Measurements from ENCODE around the gene LAMC2. TPM values are rescaled to one million over a fixed set of nuclear protein-coding genes. Genes with fewer than 3 reads are reported as not detected.

LAMC2 gene
- polyA plus RNA-seq, 3 donors = not detected

DNA sequence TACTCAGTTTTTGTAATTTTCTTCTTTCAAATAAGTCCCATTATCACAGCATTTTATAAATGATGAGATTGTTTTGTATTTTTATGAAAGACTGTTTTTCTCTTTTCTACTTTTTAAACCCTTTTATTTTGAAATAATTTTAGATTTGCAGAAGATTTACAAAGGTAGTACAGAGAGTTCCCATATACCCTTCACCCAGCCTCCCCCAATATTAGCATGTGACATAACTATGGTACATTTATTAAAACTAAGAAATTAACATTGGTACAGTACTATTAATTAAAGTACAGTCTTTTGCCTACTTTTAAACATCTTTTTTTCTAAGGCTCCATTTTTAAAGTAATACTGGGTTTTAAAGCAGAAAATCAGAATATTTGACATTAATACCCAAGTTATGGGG lies 35.6 kb upstream of the LAMC2 start:
- Histone ChIP-seq H3K9me3 (replicated peaks in 1 of 2; ENCODE audit: control insufficient read depth in 1 of 2, insufficient read depth in 1 of 2, low read length in 2 of 2) (no peaks in the 10 kb centered on the region), H3K4me3 (replicated peaks in 1 of 3; ENCODE audit: low read depth in 2 of 3, low read length in 3 of 3) (no peak overlapping the region), H3K4me2 (replicated peaks; ENCODE audit: extremely low read depth, low read length, poor library complexity, severe bottlenecking) (no peak overlapping the region), H3K4me1 (ENCODE audit: control insufficient read depth in 1 of 2, insufficient read depth in 2 of 2, low read length in 2 of 2) (no peaks in the 10 kb centered on the region), H4K20me1 (ENCODE audit: insufficient read depth, low read length) (no peaks in the 10 kb centered on the region), H3K27ac (ENCODE audit: low read depth in 1 of 2, low read length in 2 of 2) (no peak overlapping the region), H3K27me3 (ENCODE audit: control insufficient read depth in 2 of 2, insufficient read depth in 2 of 2, low read length in 2 of 2) (no peaks in the 10 kb centered on the region), H3K9ac (ENCODE audit: insufficient read depth, low read length, poor library complexity, severe bottlenecking) (no peak overlapping the region), H3K79me2 (ENCODE audit: insufficient read depth, low read length) (no peaks in the 10 kb centered on the region), H2AFZ (ENCODE audit: insufficient read depth, low read depth, low read length, poor library complexity, severe bottlenecking) (no peak overlapping the region), H3K36me3 (replicated peaks in 1 of 2; ENCODE audit: control insufficient read depth in 1 of 2, insufficient read depth in 2 of 2, low read length in 2 of 2) (no peaks in the 10 kb centered on the region)
- no peak for DNase-seq
- Mint-ChIP-seq H3K27me3 (ENCODE audit: low read depth in 3 of 3) (peaks cover 5 to 15% (median 6%) of the 10 kb centered on the region in 3 donors), H3K9me3 (peaks cover 0 to 1% (median 0%) of the 10 kb centered on the region in 7 donors), H3K36me3 (no peaks in the 10 kb centered on the region), H3K27ac (no peak overlapping the region), H3K4me3 (no peak overlapping the region), H3K4me1 (no peaks in the 10 kb centered on the region)
- intact Hi-C loops (cut with micrococcal nuclease) = no loop called here
- TF ChIP-seq, protein P1, sequence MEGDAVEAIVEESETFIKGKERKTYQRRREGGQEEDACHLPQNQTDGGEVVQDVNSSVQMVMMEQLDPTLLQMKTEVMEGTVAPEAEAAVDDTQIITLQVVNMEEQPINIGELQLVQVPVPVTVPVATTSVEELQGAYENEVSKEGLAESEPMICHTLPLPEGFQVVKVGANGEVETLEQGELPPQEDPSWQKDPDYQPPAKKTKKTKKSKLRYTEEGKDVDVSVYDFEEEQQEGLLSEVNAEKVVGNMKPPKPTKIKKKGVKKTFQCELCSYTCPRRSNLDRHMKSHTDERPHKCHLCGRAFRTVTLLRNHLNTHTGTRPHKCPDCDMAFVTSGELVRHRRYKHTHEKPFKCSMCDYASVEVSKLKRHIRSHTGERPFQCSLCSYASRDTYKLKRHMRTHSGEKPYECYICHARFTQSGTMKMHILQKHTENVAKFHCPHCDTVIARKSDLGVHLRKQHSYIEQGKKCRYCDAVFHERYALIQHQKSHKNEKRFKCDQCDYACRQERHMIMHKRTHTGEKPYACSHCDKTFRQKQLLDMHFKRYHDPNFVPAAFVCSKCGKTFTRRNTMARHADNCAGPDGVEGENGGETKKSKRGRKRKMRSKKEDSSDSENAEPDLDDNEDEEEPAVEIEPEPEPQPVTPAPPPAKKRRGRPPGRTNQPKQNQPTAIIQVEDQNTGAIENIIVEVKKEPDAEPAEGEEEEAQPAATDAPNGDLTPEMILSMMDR (IDR thresholded peaks at IDR 0.05) = no peak

DNA sequence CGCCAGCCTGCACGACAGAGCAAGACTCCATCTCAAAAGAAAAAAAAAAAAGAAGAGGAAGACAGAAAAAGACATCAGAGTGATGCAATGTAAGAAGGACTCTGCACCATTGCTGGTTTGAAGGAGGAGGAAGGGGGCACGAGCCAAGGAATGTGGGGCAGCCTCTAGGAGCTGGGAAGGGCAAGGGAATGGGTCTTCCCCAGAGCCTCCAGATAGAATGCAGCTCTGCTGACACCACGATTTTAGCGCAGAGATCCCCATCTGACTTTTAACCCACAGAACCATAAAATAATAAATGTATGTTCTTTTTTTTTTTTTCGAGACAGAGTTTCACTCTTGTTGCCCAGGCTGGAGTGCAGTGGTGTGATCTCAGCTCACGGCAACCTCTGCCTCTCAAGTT lies 33.9 kb upstream of the LAMC2 start:
- H4K20me1 ChIP-seq (ENCODE audit: insufficient read depth, low read length) = no peaks in the 10 kb centered on the region
- no peak overlapping the region for H2AFZ ChIP-seq (ENCODE audit: insufficient read depth, low read depth, low read length, poor library complexity, severe bottlenecking)
- H3K9ac ChIP-seq (ENCODE audit: insufficient read depth, low read length, poor library complexity, severe bottlenecking) = no peak overlapping the region
- no peak for DNase-seq
- no peak overlapping the region for H3K4me2 ChIP-seq (replicated peaks; ENCODE audit: extremely low read depth, low read length, poor library complexity, severe bottlenecking)
- H3K27me3 Mint-ChIP-seq (ENCODE audit: low read depth in 3 of 3) = peaks cover 5 to 18% (median 9%) of the 10 kb centered on the region in 3 donors
- no peaks in the 10 kb centered on the region for H3K4me1 Mint-ChIP-seq
- no peaks in the 10 kb centered on the region for H3K36me3 Mint-ChIP-seq
- 100% methylated on average over 1 of the region's 7 CpGs for WGBS (ENCODE audit: insufficient coverage)
- no peaks in the 10 kb centered on the region for H3K27me3 ChIP-seq (ENCODE audit: control insufficient read depth in 2 of 2, insufficient read depth in 2 of 2, low read length in 2 of 2)
- H3K27ac Mint-ChIP-seq = no peak overlapping the region
- no peaks in the 10 kb centered on the region for H3K79me2 ChIP-seq (ENCODE audit: insufficient read depth, low read length)
- H3K4me1 ChIP-seq (ENCODE audit: control insufficient read depth in 1 of 2, insufficient read depth in 2 of 2, low read length in 2 of 2) = no peaks in the 10 kb centered on the region
- peaks cover 0 to 1% (median 0%) of the 10 kb centered on the region in 7 donors for H3K9me3 Mint-ChIP-seq
- H3K36me3 ChIP-seq (replicated peaks in 1 of 2; ENCODE audit: control insufficient read depth in 1 of 2, insufficient read depth in 2 of 2, low read length in 2 of 2) = no peaks in the 10 kb centered on the region
- H3K4me3 ChIP-seq (replicated peaks in 1 of 3; ENCODE audit: low read depth in 2 of 3, low read length in 3 of 3) = no peak overlapping the region
- intact Hi-C loops (cut with micrococcal nuclease) = no loop called here
- TF ChIP-seq, protein P1 (IDR thresholded peaks at IDR 0.05) = no peak
- no peak overlapping the region for H3K27ac ChIP-seq (ENCODE audit: low read depth in 1 of 2, low read length in 2 of 2)
- no peak overlapping the region for H3K4me3 Mint-ChIP-seq
- H3K9me3 ChIP-seq (replicated peaks in 1 of 2; ENCODE audit: control insufficient read depth in 1 of 2, insufficient read depth in 1 of 2, low read length in 2 of 2) = no peaks in the 10 kb centered on the region
